GM21576 (cell line): ENCODE measurements around the gene SCUBE3.

Source experiments
- ATAC-seq: cut with Tn5 transposase; IDR thresholded peaks from one replicate; pipeline ENCODE4 v1.9.1; 2021; ENCODE audit warnings: mild to moderate bottlenecking, moderate library complexity; ENCODE audit not compliant: unreplicated experiment

The SCUBE3 gene

DNA sequence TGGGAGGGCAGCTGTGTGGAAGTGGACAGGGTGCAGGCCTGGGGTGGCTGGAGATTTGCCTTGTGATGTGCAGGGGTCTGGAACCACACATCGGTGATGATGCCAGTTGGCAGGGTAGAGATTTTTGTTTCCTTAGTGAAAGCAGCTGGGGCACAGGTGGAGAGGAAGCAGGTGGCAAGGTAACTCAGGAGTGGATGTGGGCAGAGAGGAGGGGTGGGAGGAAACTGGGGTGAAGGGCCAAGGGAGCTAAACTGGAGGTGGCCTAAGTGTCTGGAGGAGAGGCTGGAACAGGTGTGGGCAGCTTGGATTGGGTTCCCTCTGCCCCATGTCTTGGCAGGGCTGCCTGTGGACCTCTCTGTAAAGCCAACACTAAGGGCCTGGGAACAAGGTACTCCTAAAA, 4.7 kb upstream of the SCUBE3 start:
- ATAC-seq, result no peak

DNA sequence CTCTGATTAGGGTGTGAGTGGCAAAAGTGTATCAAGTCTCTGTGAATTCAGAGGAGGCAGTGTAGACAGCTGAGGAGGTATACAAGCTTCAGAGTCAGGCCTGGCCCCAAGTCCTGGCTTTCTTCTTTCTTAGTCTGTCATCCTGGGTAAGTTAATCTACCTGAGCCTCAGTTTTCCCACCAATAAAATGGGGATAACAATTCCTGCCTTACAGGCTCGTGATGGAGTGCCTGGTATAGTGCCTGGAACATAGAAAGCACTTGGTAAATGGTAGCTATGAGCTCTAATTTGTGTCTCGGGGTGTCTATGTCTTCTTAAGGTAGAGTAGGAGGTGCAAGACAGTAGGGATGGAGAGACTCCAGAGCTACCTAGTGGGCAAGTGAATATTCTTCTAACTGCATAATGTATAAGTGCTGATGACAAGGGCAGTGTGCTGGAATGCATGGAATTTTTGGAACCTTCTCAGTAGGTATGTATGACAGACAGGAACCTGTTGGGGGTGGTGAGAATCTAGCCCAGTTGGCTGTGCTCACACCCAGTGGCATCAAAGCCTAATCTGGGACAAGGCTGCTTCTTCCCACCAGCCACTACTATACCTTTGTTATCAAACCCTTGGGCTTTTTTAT, 4.0 kb upstream of the SCUBE3 start:
- ATAC-seq, result no peak

DNA sequence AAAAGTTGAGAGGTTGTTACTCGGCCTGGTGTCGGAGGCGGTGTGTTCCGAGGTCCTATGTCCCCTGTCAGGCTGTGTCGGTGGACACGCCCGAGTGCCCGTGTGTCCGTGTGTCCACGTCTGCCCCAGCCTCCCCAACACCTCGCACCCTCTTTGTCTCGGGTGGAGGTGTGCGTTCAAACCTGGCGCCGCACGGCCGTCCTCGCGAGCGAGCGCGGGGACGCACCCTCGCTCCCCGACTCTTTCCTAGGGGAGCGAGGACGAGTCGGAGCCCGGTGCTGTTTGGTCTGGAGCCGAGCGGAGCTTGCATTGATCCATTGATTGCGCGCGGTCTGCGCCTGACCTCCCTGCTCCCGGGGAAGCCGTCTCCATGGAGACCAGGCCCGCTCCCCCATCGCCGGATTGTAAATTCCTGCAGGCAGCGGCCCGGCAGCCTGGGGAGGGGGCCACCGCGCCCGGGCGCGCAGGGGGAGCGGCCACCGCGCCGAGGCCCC, 411 bp upstream of the SCUBE3 start:
- ATAC-seq, result no peak

DNA sequence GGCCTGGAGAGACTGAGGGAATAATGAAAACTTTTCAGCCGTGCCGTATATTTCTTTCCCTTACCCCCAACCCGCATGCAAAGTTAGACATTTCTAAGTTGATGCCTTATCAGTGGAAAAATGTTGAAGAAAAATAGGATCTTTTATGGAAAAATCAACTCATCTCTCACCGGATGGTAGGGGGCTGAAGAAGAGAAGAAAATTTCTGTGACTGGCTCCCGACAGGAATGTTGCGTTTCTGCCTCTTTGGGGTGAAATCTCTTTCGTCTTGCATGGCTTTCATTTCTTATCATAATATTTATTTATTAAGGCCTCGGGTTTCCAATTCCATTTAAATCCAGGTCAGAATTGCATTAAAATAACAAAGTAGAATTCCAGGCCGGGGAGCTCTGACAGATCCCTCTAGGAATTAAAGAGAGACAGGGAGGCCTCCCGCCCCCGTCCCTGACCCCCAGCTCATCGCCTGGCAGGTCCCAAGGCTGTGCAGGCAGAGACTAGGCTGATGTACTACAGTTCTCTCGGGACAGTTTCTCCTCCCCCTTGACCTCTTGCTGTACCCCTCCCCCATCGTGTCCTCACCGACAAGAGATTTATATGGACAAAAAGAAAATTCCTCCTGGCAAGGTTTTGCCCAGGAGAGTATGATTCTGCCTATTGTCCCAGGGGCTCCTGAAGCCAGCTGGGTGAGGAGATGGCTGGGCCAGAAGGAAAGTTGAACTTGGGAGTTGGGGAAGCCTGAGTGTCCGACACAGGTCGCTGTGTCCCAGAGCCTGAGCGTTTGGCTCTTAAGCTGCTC, 1.3 kb downstream of the SCUBE3 start:
- no peak for ATAC-seq

DNA sequence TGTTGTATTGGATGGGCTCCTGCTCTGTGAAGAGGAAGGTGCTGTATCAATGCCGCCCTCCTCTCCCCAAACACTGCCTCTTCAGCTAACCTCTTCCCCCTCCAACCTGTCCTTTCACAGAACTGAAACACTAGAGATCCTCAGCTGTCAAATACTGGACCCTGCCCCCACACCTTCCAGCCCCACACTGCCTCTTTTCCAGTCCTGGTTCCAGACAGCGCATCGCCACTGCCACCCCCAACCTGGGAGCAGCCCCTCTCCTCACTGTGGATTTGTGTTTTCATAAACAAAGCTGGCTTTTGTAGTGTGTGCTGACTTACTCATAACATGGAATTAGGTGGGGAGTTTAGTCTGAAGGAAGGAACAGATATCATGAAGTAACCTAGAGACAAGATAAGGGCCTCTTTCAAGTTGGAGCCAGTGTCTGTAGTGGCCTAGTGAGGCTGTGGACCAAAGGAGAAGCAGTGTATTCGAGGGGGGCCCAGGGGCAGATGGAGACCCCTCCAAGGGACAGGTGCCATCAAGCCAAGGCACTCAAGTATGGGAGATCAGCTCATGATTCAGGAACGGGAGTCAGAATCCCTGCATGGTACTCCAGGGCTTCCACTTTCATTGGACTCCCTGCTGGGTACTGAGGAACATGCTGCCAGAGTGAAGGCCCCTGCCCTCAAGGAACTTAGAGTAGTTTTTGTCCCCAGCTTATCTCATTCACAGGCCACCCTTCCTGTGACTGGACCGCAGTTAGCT, 2.1 kb downstream of the SCUBE3 start:
- no peak for ATAC-seq

DNA sequence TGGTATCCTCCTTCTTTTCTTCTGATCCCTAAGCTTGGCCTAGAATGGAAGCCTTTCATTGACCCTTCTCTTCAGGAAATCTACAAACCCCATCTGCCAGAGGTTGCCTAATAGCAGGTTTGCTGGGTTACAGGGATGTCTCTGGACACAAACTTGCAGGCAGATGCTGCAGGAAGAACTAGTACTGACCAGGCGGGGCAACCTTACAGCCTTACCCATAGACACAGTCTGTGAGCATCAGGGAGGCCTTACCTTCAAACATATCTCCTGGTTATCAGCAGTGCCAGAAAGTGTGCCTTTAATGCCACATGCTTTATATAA, 2.6 kb downstream of the SCUBE3 start:
- ATAC-seq, result no peak

DNA sequence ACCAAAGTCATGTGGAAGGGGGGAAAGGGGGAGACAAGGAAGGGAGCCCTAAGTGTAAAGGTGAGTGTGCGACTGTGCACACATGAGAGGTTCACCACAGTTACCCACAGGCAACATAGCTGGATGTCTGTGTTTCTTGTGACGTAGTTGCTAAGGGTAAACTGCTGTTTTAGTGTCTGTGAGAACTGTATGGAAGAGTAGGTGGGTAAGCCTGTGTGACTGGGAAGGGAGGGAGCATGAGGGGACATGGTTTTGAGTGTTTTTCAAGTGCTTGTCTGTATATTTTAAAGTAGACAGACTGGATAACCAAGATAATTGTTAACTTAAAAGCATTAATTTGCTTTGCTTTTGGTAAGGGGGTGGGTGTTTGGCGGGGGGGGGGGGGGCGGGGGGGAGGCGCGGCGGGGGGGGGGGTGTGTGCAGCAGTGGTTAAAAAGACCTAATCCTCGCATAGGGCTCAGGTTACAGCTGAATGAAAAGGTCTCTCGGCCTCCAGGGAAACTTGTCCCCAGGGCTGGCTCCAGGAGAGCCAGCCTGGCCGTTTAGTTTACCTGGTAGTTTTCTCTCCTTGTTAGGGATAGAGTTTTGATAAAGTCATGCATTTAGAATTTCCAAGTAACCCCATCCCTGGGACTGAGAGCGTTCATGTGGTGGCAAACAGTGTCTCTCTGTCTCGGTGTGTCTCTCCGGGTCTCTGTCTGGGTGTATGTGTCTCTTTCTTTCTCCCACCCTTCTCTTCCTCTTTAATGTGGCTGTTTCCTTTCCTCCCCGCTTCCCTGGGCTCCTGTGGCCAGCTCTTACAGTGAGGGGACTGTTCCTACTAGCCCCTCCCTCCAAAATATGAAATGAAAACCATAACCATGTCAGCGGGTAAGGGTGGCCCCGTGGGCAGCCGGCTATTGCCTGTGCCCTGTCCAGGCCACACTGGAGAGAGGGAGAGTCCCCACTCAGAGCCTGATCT, 3.4 kb downstream of the SCUBE3 start:
- ATAC-seq, result no peak

DNA sequence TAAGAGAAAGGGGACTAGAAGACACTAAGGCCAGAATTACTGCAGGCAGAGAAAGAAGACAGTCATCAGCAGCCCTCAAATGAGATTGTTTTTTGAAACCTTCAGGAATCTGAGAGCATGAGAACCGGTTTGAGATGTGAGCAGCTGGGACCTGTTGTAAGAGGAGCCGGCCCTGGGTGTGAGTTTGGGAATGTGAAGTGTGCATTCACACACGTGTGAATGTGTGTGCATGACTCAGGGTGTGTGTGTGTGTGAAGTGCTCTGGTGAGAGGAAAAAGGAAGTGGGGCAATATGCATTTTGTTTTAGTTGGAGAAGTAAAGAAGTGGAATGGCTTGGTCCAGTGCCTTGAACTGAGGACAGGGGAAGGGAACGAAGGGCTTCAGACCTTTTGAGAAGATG, 4.3 kb downstream of the SCUBE3 start:
- ATAC-seq, result no peak

DNA sequence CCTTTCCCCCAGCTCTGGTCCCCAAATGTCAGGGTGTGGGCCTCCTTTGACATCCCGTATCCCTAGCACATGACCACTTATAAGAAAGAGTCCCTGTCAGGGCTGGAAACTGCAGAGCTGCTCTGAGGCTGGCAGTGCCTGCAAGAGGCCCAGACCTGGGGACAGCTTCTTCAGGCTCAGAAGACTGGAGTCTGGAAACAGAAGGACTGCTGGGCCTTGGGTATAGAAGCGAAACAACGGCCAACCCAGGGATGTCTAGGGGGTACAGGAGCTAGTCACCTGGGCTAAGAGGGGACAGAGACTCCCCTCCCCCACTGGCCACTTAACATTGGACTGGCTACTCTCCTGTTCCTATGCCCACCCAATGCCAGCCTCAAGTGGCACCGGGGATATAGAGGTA, 4.7 kb downstream of the SCUBE3 start:
- ATAC-seq, result no peak

DNA sequence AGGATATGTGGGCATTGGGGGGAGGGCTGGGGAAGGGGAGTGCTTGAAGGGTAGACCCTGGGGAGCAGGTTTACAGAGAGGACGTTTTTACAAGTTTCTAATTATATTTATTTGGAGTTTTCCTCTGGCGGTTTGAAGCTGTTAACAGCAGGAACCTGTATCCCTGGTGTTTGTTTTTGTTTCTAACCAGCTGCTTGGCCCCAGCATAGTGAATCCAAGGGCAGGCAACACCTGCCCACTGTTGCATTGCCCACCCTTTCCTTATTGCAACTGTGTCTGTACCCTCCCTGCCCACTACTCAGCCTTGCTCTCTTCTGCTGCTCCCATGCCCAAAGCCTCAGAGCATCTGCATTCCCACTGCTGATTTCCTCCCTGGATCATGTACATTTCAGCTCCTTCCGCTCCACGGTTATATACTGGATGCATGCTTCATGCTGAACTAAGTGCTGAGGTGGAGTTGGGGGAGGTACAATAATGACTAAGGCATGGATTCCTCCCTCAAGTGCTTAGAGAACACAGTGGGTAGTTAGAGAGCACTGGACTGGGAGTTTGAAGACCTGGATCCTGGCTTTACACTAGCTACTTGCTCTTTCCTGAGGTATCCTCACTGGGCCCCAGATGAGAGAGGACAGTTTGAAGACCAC, 6.0 kb downstream of the SCUBE3 start:
- ATAC-seq, result no peak

DNA sequence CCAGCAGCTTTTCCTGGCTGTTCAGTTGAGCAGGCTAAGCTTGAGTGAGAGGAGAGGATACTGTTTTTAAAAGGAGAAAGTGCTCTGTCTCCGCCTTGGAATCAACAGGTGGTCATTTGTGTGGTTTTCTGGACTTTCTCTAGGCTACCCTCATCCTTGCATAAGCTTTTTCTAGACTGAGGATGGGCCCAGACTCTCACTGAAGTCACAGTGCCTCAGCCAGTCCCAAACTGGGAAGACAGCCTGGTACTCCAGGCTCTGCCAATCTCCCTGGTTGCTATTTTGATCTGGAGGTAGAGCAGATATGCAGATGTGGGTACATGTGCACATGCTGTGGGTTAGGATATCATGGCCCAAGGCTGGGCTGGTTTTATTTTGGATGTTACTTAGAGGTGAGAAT, 7.0 kb downstream of the SCUBE3 start:
- no peak for ATAC-seq

DNA sequence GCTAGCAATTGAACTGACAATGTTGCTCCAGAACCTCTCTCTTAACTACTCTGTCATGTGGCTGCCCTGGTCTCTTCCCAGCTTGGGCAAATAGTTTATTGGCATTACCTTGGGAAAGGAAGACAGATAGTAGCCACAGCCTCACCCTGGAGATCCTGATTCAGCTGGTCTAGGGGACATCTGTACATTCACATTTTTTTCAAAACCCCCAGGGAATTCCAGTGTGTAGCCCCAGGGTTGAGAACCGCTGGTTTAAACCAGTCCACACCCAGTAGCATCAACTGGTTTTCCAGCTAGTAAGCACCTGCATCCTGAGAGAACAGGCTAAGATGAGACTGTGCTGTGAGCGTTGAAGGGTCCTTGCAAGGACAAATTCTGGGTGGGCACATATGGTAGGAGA, 9.6 kb downstream of the SCUBE3 start:
- ATAC-seq, result no peak

DNA sequence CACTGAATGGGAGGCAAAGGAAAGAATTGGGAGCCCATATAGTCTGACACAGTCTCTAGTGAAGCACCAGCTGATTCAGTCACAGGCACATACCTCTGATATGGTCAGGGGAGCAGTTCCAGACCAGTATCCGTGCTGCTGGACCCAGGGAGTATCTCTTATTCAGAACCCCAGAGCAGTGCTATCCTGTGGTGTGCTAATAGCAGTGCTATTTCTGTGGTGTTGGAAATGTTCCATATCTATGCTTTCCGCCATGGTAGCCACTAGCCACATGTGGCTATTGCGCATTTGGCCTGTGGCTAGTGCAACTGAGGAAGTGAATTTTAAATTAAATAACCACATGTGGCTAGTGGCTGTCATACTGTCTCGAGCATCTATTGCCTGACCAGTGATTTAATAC, 11.0 kb downstream of the SCUBE3 start:
- ATAC-seq, result no peak

DNA sequence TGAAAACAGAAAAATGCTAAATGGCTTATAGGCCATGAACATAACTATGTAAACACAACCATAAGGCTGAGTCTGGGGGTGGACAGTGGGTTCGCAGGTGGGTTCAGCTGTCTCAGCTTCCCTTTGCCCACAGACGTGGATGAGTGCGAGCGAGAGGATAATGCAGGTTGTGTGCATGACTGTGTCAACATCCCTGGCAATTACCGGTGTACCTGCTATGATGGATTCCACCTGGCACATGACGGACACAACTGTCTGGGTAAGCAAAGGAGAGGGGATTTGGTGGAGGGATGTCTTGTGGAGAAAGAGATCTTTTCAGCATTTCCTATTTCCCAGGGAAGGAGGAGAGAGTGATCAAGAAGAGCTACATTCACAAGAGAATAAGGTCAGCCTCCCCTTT, 14.7 kb downstream of the SCUBE3 start:
- no peak for ATAC-seq

DNA sequence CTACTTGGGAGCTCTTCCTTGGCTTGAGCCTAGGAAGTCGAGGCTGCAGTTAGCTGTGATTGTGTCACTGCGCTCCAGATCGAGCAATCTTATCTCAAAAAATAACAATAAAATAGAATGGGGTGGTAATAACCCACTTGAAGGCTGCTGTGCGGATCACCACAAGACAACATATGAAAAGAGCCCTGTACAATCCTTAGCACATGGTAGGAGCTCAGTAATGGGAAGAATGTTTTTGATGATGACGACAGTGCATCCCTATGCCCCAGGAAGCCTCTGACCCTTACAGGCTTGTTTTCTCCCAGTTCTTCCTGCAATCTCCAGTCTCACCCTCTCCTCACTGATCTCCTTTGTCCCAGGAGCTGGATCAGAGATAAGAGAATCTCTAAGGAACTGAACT, 15.5 kb downstream of the SCUBE3 start:
- ATAC-seq, result no peak

DNA sequence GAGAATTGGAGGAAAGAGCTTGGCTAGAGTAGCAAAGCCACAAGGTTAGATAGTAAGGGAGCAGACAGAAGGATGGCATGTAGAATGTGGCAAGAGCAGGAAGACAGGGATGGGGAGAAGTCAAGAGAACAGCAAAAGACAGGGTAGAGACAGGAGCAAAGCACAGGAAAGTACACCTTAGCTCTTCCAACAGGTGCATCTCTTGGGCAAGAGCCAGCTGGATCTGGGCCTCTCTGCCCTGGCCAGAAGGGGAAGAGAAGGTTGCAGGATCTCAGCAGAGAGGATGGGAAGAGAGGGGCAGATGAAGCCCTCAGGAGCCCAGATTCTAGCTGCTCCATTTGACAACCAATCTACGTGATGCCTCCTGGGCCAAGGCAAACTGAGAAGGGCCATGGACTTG, 16.7 kb downstream of the SCUBE3 start:
- ATAC-seq, result no peak

DNA sequence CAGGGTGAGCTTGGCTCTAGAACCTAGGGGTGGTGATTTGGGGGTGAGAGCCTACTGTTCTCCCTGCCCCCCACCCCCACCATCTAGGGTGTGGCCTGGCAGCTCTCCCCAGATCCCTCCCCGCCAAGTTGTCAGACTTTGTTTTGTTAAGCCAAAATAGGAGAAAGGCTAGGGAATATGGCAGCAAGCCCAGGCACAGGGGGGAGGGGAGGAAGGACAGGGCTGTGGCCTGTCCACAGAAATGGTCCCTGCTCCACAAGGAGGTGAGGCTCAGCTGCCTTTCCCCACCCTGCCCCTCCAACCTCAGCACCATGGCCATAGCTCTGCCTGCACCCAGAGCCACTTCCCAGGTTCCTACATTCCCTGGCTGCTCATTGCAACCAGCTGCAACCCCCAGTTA, 17.2 kb downstream of the SCUBE3 start:
- no peak for ATAC-seq

DNA sequence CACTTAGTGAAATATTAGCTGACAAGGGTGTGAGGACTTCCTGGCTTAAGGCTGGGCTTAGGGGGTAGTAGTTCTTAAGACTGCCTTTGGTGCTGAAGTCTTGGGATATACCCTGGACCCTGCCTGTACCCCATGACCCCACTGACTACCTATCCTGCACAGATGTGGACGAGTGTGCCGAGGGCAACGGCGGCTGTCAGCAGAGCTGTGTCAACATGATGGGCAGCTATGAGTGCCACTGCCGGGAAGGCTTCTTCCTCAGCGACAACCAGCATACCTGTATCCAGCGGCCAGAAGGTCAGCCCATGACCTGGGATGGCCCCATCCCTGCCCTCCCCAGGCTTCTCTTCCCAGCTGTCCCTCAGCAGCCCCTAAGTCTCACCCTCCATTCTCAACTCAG, 17.8 kb downstream of the SCUBE3 start:
- no peak for ATAC-seq

DNA sequence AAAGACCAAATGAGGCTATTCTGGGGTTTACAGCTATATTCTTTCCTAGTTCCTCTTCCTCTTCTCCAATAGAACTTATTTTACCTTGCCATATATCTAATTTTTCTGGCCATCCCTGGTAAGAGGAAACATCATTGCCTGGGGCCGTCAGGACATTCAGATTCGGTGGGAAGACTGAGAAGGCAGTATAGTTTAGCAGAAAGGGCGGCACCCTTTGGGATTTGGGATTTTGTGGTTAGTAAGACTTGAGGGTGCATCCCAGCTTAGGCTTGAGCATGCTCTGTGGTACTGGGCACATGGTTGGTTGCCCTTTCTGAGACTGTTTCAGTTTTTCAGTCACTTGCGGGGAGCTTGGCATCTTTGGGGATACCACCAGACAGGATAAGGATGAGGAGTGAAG, 21.1 kb downstream of the SCUBE3 start:
- no peak for ATAC-seq

DNA sequence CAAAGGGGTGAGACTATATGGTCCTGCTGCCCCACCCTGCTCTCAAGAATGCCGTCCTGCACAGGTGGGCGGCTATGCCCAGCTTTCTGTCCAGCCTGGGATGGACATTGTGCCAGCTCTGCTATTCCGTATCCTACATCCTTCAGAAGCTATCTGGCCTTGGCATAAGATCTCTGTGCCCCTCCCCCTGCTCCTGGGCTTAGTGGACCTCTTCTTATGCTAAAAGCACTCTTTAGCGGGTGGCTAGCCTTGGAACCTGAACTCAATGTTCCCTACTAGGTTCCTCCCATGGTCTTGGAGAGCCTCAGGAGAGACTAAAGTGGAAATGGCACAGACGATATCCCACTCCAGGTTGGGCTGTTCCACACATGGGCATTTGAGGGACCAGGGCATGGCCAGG, 22.5 kb downstream of the SCUBE3 start:
- no peak for ATAC-seq
